NCI-H460 (cell line): ENCODE data around the gene KRT6A. TPM values are rescaled to one million over a fixed set of nuclear protein-coding genes. Genes with fewer than 3 reads are reported as not detected.

ENCODE experiments used
- DNase-seq: peaks from one replicate; pipeline ENCODE4 v3.0.0-alpha.2; 2016; ENCODE audit warnings: low read depth; ENCODE audit errors: extremely low read depth
- total RNA-seq: library from RNA; depleted of rRNA; stranded (reverse); fragments of >200 nt; shearing (Covaris generic); gene quantifications from 2 replicates; pipeline ENCODE4 v1.2.3, GENCODE V29; 2014; rRNA removed

KRT6A gene
- total RNA-seq, 1 experiment from 2014 or later, result not detected

DNA sequence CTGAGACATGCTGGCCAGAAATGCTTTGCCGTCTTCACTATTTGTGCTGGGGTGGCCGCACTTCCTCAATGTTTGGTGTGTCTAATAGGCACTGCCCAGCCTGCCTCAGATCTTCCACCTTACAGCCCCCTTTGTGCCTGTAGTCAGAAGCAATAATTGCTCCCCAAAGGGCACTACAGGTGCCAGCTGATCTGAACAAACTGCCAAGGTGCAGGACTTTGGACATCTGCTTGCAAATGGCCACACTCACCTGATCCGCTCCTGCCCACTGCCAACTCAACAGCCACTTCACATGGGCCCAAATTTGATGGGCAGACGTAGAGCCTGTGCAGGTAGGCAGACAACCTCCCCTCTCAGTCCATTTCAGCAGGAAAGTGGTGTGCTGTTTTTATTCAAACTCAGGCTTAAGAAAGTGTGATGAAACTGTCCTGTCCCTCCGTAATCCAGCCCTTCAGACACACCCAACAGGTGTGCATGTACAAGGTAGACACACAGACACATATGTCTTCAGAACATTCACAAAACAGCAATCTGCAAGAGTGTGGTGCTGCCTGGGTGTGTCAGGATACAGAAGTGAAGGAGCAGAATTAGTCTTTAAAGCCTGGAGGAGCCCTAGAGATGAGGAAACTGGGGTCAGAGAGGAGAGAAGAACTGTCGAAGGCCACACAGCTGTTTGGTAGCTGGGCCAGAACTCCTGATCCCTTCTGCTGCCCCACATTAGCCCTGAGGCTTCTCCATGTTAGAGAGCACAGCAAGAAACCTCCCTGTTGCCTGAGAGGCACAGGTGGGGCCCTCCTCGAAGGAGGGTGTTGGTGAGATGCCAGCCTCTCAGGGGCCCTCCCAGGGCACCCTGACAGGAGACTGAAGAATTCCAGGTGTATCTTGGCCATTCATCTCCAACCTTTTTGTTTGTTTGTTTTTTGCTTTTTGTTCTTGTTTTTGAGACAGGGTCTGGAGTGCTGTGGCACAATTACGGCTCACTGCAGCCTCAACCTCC lies 54.5 kb downstream of the KRT6A start:
- no peak for DNase-seq

DNA sequence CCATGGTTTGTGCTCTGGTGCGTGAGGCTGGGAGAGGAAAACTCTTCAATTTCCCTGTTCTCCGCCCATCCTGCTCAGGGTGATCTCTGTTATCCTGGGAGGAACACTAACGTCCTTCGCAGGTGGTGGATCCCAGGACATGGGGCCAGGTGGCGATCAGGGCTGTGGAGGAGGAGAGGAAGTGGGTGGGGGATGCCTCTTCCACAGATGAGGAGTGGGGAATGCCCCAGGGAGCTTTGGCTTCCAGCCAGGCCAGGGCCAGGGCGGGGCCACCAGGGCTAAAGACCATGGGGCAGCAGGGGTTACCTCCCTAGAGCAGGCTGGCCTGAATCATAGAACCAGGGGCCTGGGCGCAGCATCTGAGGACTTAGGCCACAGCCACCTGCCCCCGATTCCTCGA lies 55.5 kb downstream of the KRT6A start:
- no peak for DNase-seq

Other genes starting within 250 kb of the KRT6A start
- gene KRT86, start 218.6 kb downstream of the KRT6A start, total RNA-seq, result 0.78 and 0.92 TPM in 2 replicates
- gene KRT81, start 201.7 kb downstream of the KRT6A start, total RNA-seq, result 40.6 and 54.3 TPM in 2 replicates
- gene KRT83, start 171.9 kb downstream of the KRT6A start, total RNA-seq, result 1.4 and 1.7 TPM in 2 replicates
- not detected in 2 replicates for gene KRT85, start 125.8 kb downstream of the KRT6A start, total RNA-seq
- gene KRT84, start 107.6 kb downstream of the KRT6A start, total RNA-seq, result not detected in 2 replicates
- gene KRT82, start 86.9 kb downstream of the KRT6A start, total RNA-seq, result not detected in 2 replicates
- gene KRT75, start 58.9 kb downstream of the KRT6A start, total RNA-seq, result not detected in 2 replicates
- gene KRT6B, start 41.1 kb downstream of the KRT6A start, total RNA-seq, result not detected in 2 replicates
- not detected in 2 replicates for gene KRT6C, start 19.5 kb downstream of the KRT6A start, total RNA-seq
- not detected in 2 replicates for gene KRT5, start 27.1 kb upstream of the KRT6A start, total RNA-seq
- gene KRT71, start 59.9 kb upstream of the KRT6A start, total RNA-seq, result not detected in 2 replicates
- not detected in 2 replicates for gene KRT74, start 80.6 kb upstream of the KRT6A start, total RNA-seq
- gene KRT72, start 108.2 kb upstream of the KRT6A start, total RNA-seq, result not detected in 2 replicates
- not detected in 2 replicates for gene KRT73, start 125.3 kb upstream of the KRT6A start, total RNA-seq
- not detected in 2 replicates for gene KRT2, start 159.0 kb upstream of the KRT6A start, total RNA-seq
- not detected in 2 replicates for gene KRT1, start 187.2 kb upstream of the KRT6A start, total RNA-seq
- gene KRT77, start 210.3 kb upstream of the KRT6A start, total RNA-seq, result not detected in 2 replicates